Activated T-helper 17 cell treated with anti-CD3 and anti-CD28 coated beads, Interleukin-2, amount 50 U/mL, for 72 hours (primary cell): ENCODE data around the gene OR2AT4. TPM values are rescaled to one million over a fixed set of nuclear protein-coding genes. Genes with fewer than 3 reads are reported as not detected.
"Not testable (repeated sequence)": the region's sequence is repeated elsewhere in the genome, so short reads cannot be mapped to it uniquely, and the experiment has no call there.

Experiments used
- ATAC-seq: fragments of 150-1000 bp; cut with Tn5 transposase; replicated peaks from 2 replicates; pipeline ENCODE4 v1.10.0; 2021; ENCODE audit warnings: mild to moderate bottlenecking, moderate library complexity
- H3K27ac Mint-ChIP-seq: one replicate; pipeline ENCODE4 v1.8.0; 2022; ENCODE audit warnings: mixed read lengths
- H3K27me3 Mint-ChIP-seq: one replicate; pipeline ENCODE4 v1.8.0; 2022; ENCODE audit warnings: mixed read lengths
- H3K36me3 Mint-ChIP-seq: one replicate; pipeline ENCODE4 v1.8.0; 2022; ENCODE audit warnings: low read depth, mild to moderate bottlenecking, mixed read lengths
- H3K4me1 Mint-ChIP-seq: one replicate; pipeline ENCODE4 v1.8.0; 2022; ENCODE audit warnings: mixed read lengths
- H3K4me3 Mint-ChIP-seq: one replicate; pipeline ENCODE4 v1.8.0; 2022; ENCODE audit warnings: mild to moderate bottlenecking, mixed read lengths
- H3K9me3 Mint-ChIP-seq: one replicate; pipeline ENCODE4 v1.8.0; 2022; ENCODE audit warnings: mixed read lengths
- total RNA-seq, 2 donors: library from RNA; stranded (reverse); gene quantifications; one replicate each; pipeline ENCODE4 v1.2.3, GENCODE V29; 2022

Gene OR2AT4
- total RNA-seq, 2 donors from 2014 or later: not detected

- H3K4me1 Mint-ChIP-seq: no peaks in the 10 kb centered on the region
- H3K27ac Mint-ChIP-seq: no peak overlapping the region
- no peaks in the 10 kb centered on the region for H3K36me3 Mint-ChIP-seq
- H3K9me3 Mint-ChIP-seq: peaks cover 13% of the 10 kb centered on the region
- peaks cover 37% of the 10 kb centered on the region for H3K27me3 Mint-ChIP-seq
- no peak overlapping the region for H3K4me3 Mint-ChIP-seq
- ATAC-seq: no peak
Observed at GRCh38 chr11:75114465-75114864, 17.8 kb upstream of the OR2AT4 start.

GRCh38 chr11:75113030-75113429 is 16.4 kb upstream of the OR2AT4 start:
- ATAC-seq: no peak
- no peak overlapping the region for H3K4me3 Mint-ChIP-seq
- H3K9me3 Mint-ChIP-seq: peaks cover 13% of the 10 kb centered on the region
- H3K27me3 Mint-ChIP-seq: peaks cover 27% of the 10 kb centered on the region
- H3K36me3 Mint-ChIP-seq: no peaks in the 10 kb centered on the region
- H3K27ac Mint-ChIP-seq: no peak overlapping the region
- H3K4me1 Mint-ChIP-seq: no peaks in the 10 kb centered on the region

- no peaks in the 10 kb centered on the region for H3K36me3 Mint-ChIP-seq
- no peak overlapping the region for H3K27ac Mint-ChIP-seq
- ATAC-seq: no peak
- H3K27me3 Mint-ChIP-seq: peaks cover 24% of the 10 kb centered on the region
- H3K9me3 Mint-ChIP-seq: peaks cover 13% of the 10 kb centered on the region
- H3K4me3 Mint-ChIP-seq: no peak overlapping the region
- no peaks in the 10 kb centered on the region for H3K4me1 Mint-ChIP-seq
Observed at GRCh38 chr11:75112200-75112599, 15.5 kb upstream of the OR2AT4 start.

- Mint-ChIP-seq H3K4me1 (peaks cover 11% of the 10 kb centered on the region), H3K36me3 (no peaks in the 10 kb centered on the region), H3K9me3 (peaks cover 7% of the 10 kb centered on the region), H3K27me3 (peaks cover 22% of the 10 kb centered on the region), H3K4me3 (no peak overlapping the region), H3K27ac (no peak overlapping the region)
- no peak for ATAC-seq
Observed at GRCh38 chr11:75107187-75107586, 10.5 kb upstream of the OR2AT4 start.

- Mint-ChIP-seq H3K4me1 (peaks cover 11% of the 10 kb centered on the region), H3K27me3 (peaks cover 19% of the 10 kb centered on the region)
- H3K27ac Mint-ChIP-seq, H3K36me3 Mint-ChIP-seq, ATAC-seq, H3K4me3 Mint-ChIP-seq, H3K9me3 Mint-ChIP-seq: not testable (repeated sequence)
Observed at GRCh38 chr11:75105967-75106681, 9.4 kb upstream of the OR2AT4 start.

- no peak overlapping the region for H3K4me3 Mint-ChIP-seq
- ATAC-seq: no peak
- no peaks in the 10 kb centered on the region for H3K9me3 Mint-ChIP-seq
- H3K27me3 Mint-ChIP-seq: peaks cover 18% of the 10 kb centered on the region
- peaks cover 16% of the 10 kb centered on the region for H3K4me1 Mint-ChIP-seq
- no peaks in the 10 kb centered on the region for H3K36me3 Mint-ChIP-seq
- no peak overlapping the region for H3K27ac Mint-ChIP-seq
Observed at GRCh38 chr11:75105462-75105925, 8.8 kb upstream of the OR2AT4 start.

- Mint-ChIP-seq H3K9me3 (no peaks in the 10 kb centered on the region), H3K27me3 (peaks cover 19% of the 10 kb centered on the region), H3K36me3 (no peaks in the 10 kb centered on the region), H3K4me3 (peak overlapping the region; percentile 42), H3K4me1 (peaks cover 20% of the 10 kb centered on the region), H3K27ac (peak overlapping the region; percentile 81)
- peak; percentile 82 for ATAC-seq
Observed at GRCh38 chr11:75103380-75104026, 6.8 kb upstream of the OR2AT4 start.

GRCh38 chr11:75101424-75102128 is 4.9 kb upstream of the OR2AT4 start:
- ATAC-seq: no peak
- Mint-ChIP-seq H3K9me3 (no peaks in the 10 kb centered on the region), H3K27me3 (peaks cover 26% of the 10 kb centered on the region), H3K36me3 (no peaks in the 10 kb centered on the region), H3K27ac (no peak overlapping the region), H3K4me1 (peaks cover 20% of the 10 kb centered on the region), H3K4me3 (no peak overlapping the region)

GRCh38 chr11:75100314-75100713 is 3.6 kb upstream of the OR2AT4 start:
- H3K4me3 Mint-ChIP-seq: peak overlapping the region; percentile 8

GRCh38 chr11:75099635-75100034 is 3.0 kb upstream of the OR2AT4 start:
- no peak for ATAC-seq
- no peak overlapping the region for H3K27ac Mint-ChIP-seq
- H3K9me3 Mint-ChIP-seq: no peaks in the 10 kb centered on the region
- peaks cover 20% of the 10 kb centered on the region for H3K4me1 Mint-ChIP-seq
- no peaks in the 10 kb centered on the region for H3K36me3 Mint-ChIP-seq
- peaks cover 32% of the 10 kb centered on the region for H3K27me3 Mint-ChIP-seq
- H3K4me3 Mint-ChIP-seq: no peak overlapping the region

More at GRCh38 chr11:75100314-75100713, 3.6 kb upstream of the OR2AT4 start:
- peaks cover 29% of the 10 kb centered on the region for H3K27me3 Mint-ChIP-seq
- H3K4me1 Mint-ChIP-seq: peaks cover 20% of the 10 kb centered on the region
- H3K27ac Mint-ChIP-seq: no peak overlapping the region
- peak; percentile 95 for ATAC-seq
- no peaks in the 10 kb centered on the region for H3K36me3 Mint-ChIP-seq
- H3K9me3 Mint-ChIP-seq: no peaks in the 10 kb centered on the region

- Mint-ChIP-seq H3K4me1 (peaks cover 17% of the 10 kb centered on the region), H3K27me3 (peaks cover 38% of the 10 kb centered on the region)
- ATAC-seq, H3K9me3 Mint-ChIP-seq, H3K36me3 Mint-ChIP-seq, H3K27ac Mint-ChIP-seq, H3K4me3 Mint-ChIP-seq: not testable (repeated sequence)
Observed at GRCh38 chr11:75098835-75099439, 2.3 kb upstream of the OR2AT4 start.

GRCh38 chr11:75098181-75098580 is 1.5 kb upstream of the OR2AT4 start:
- H3K36me3 Mint-ChIP-seq, H3K4me1 Mint-ChIP-seq, H3K4me3 Mint-ChIP-seq, H3K27ac Mint-ChIP-seq, ATAC-seq, H3K9me3 Mint-ChIP-seq: not testable (repeated sequence)
- H3K27me3 Mint-ChIP-seq: peaks cover 35% of the 10 kb centered on the region

- Mint-ChIP-seq H3K27ac (no peak overlapping the region), H3K4me3 (no peak overlapping the region), H3K27me3 (peaks cover 34% of the 10 kb centered on the region), H3K36me3 (no peaks in the 10 kb centered on the region), H3K9me3 (no peaks in the 10 kb centered on the region), H3K4me1 (peaks cover 8% of the 10 kb centered on the region)
- ATAC-seq: no peak
Observed at GRCh38 chr11:75097173-75097557, 489 bp upstream of the OR2AT4 start.

- not testable (repeated sequence) for H3K9me3 Mint-ChIP-seq, H3K27ac Mint-ChIP-seq, H3K4me3 Mint-ChIP-seq, H3K4me1 Mint-ChIP-seq, H3K36me3 Mint-ChIP-seq, ATAC-seq
- peaks cover 31% of the 10 kb centered on the region for H3K27me3 Mint-ChIP-seq
Observed at GRCh38 chr11:75094382-75094781, 2.3 kb downstream of the OR2AT4 start.
